Activated gamma-delta T cell treated with anti-CD3 and anti-CD28 coated beads, Interleukin-2, amount 50 U/mL, for 16 hours (primary cell): ENCODE results near the gene TDRD1.

Source experiments
- DNase-seq: peaks from one replicate; pipeline ENCODE4 v3.0.0-alpha.2; 2020; ENCODE audit warnings: low read depth

The TDRD1 gene

DNA sequence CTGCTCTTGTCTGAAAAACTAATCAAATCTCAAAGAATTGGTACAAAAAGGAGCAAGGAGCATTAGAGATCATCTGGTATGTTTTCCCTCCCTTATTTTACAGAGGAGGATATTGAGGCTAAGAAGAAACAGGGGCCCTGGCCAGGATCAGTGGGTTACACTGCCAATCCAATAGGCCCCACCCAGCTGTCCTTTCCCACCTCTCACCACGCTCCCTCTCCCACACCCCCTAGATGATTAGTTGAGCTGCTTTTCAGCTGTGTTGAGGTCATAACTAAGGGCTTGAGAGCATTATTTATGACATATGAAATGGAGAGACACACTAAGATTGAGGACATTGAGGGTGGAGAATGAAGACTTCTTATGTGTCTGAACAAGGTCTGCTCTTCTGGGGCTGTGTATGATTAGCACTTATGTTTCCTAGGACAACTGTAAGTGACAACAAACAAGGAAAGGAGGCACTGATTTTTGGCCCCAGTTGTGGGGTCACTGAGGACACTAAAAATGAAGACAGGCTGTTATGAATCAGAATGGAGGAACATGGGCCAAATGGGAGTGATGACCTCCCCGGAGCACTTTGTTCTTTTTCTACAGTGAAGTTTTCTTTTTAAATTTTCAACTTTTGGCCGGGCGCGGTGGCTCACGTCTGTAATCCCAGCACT lies 86.4 kb downstream of the TDRD1 start:
- no peak for DNase-seq

DNA sequence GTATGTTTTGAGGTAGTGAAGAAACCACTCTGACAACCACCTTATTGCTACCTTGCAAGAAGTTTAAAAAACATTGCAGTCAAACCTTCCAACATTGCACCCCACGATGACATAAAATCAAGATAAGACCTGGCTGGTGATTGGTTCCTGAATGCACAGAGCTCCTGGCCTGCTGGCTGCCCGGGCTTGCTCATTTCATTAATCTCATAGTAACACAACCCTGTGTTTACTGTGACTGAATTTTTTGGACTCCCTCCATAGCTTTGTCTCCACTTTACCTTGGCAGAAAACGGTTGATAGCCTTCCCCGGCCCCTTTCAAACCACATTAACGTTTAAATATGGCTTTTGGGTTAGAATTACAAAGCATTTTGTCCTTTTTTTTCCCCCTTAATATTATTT lies 87.4 kb downstream of the TDRD1 start:
- DNase-seq = no peak

DNA sequence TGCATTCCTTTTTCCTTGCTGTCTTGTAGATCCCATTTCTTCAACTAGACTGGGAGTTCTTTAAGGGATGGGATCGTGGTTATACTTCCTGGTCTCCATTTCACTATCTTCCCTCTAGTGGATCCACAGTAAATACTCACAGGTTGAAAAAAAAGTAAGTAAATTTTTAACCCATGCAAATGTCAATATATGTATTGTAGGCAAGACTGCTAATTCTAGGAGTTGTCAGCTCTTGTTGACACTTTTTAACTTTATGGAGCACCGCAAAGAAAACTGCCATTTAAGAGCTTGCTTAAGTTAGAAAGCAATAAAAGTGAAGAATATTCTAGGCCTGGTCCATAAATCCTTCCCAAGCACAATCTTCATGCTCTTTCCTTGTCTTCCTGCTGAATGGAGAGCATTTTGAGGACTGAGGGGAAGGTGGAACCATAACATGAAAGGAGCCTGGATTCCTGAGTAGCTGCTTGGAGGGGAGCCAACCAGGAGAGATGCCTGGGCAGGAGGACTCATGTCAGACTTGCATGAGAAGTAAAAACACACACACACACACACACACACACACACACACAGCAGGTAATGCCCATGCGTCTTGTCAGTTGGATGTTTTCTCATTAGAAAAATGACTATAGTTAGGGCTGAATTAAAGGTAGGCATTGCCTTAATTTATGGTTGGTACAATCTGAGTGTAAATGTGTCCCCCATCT lies 92.1 kb downstream of the TDRD1 start:
- no peak for DNase-seq

DNA sequence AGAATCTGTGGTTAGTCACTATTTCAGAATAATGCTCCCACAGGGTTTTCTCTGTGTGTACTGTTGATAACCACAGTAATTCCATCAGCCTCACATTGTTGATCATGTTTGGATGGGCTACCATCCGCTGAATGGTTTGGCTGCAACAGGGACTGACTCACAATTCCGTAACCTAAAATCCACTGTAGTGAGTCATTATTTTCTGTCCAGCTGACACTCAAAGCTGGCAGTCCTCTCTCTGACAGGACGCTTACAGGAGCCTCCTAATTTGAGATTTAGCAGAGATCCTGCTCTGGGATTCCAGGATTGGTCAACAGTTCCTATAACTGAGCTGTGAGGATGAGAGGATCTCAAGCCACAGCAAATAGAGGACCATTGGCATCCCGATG lies 92.6 kb downstream of the TDRD1 start:
- no peak for DNase-seq

DNA sequence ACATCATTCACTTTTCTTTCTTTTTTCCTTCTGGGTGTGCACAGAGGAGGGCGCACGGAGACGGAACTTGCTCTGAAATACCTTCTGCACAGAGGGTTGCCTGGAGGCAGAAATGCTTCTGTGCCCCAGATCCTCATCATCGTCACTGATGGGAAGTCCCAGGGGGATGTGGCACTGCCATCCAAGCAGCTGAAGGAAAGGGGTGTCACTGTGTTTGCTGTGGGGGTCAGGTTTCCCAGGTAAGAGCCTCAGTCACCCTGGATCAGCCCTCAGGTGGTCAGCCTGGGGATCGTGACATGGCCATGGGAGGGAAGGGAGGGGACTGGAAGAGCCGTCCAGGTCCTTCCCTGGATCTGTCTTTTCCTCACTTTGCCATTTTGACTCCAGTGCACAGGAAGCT lies 93.5 kb downstream of the TDRD1 start:
- DNase-seq = no peak

DNA sequence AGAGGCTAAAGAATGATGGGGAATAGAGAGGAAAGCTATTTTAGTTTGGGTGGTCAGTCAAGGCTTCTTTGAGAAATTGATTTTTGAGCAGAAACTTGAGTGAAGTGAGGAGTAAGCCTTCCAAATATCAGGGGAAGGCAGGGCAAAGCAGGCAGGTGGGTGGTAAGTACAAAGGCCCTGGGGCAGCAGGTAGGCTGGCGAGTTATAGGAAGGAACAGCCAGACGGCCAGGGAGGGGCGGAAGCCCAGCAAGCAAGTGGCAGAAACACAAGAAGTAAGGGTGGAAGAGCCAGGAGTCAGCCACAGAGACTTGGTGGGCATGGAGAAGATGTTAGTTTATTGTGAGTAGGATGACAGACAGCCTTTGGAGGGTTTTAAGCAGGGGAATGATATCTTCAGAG lies 94.8 kb downstream of the TDRD1 start:
- DNase-seq = no peak

DNA sequence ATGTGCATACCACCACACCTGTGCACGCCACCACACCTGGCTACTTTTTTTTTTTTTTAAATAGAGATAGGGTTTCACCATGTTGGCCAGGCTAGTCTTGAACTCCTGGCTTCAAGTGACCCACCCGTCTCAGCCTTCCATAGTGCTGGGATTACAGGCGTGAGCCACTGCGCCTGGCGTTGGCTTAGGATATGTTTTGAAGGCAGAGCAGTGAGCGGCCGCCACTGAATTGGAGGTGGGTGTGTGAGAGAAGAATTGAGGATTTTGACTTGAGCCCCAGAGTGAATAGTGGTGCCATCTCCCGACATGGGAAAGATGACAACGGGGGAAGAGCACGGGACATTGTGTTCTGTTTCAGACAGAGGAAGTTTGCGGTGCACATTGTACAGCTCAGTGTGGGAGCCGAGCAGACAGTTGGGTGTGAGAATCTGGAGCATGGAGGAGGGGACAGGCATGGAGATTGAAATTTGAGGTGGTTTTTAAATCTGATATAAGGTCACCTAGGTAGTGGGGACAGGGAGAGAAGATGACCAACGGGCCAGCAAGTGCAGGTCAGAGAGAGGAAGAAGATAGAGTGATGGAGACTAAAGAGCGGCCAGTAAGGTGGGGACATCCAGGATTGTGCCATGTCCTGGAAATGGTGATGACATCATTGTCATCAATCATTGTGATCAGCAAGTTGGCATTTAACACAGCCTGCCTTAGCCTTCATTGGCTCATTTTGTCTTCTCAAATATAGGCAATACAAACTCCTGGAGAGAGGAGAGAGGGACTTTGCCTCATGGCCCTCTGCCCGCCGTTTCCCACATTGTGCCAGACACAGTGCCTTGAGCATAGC lies 95.7 kb downstream of the TDRD1 start:
- no peak for DNase-seq

DNA sequence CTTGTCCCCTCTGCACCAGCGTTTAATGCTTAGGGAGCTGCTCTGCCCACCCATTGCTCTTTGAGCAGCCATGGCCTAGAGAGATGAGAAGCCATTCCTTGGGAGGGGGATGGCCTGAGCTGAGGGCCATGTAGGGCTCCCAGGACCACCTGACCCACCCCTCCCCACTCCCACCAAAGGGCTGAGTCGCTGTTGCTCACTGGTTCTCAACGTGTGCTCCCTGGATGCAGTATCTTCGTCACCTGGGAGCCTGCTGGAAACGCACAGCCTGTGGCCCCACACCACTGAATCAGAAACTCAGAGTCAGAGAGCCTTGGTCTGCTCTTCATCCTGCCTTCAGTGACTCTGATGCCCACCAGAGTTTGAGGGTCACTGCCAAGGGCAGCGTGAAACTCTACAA lies 96.9 kb downstream of the TDRD1 start:
- DNase-seq = no peak

DNA sequence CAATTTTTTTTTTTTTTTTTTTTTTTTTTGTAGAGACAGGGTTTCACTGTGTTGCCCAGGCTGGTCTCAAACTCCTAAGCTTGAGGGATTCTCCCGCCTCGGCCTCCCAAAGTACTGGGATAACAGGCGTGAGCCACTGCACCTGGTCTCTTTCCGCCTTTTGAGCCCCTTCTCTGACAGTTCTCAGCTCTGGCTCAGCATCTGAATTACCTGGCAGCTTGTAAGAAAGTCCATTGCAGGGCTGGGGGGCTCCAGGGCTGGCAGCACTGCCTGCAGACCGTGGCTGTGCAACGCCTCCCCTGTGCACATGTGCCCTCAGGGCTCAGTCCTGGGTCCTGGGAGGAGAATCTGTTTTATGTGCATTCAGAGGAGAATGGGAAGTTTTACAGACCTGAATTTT lies 97.5 kb downstream of the TDRD1 start:
- no peak for DNase-seq

DNA sequence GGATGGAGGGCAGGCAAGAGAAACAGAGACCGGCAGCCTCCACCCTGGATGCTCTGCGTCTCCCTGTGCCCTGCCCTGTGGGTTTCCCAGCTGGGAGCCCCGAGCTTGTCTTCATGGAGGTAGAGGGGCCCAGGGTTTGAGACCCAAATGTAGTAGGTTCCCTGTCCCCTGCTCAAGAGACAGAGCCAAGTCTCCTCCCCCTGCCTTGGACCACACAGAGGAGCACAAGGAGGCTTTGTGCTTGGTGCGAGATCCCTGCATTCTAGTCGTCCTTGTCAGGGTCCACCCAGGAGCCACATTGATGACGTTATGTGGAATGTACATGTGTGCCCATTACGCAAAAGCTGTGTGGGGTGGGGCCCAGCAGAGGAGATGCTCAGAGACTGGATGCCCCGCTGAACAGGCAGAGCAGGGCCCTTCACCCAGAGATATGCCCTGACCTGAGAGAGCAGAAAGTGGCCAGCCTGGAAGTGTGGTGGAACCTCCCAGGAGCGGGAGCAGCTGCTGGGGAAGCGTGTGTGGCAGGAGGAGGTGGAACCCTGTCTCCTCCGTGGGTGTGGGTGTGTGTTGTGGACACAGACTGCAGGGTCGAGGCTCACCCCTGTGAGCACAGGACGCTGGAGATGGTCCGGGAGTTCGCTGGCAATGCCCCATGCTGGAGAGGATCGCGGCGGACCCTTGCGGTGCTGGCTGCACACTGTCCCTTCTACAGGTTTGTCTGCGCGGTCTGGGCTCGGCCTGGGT lies 99.2 kb downstream of the TDRD1 start:
- no peak for DNase-seq

DNA sequence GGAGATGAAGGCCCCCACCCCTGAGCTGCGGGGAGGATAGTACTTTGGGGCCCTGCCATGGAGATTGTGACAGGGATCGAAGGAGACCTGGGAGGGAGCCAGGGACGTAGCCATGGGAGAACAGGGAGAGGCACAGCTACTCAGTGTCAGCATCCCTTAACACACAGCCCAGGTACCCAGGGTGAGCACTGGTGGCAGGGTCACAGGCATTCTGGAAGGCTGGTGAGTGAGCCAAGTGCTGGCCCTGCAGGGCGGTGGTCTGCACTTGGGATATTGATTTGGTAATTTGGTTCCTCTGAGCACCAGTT lies 99.7 kb downstream of the TDRD1 start:
- no peak for DNase-seq

DNA sequence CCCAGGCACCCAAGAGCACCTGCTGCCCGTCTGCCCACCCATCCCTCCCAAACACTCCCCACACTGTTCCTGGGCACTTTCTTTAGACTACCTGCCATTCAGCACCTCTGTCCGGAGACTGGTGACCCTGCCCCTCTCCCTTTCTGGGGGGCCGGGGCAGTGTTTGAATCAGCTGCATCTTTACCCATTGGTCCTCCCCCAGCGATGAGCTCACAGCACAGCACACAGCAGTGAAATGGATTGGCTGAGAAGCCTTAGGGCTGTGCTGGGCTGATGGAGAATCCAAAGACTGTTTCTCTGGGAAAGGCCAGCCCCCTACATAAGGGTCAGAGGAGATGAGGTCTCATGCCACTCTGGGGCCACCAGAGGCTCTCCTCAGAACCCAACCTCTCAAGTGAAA lies 100.1 kb downstream of the TDRD1 start:
- no peak for DNase-seq

DNA sequence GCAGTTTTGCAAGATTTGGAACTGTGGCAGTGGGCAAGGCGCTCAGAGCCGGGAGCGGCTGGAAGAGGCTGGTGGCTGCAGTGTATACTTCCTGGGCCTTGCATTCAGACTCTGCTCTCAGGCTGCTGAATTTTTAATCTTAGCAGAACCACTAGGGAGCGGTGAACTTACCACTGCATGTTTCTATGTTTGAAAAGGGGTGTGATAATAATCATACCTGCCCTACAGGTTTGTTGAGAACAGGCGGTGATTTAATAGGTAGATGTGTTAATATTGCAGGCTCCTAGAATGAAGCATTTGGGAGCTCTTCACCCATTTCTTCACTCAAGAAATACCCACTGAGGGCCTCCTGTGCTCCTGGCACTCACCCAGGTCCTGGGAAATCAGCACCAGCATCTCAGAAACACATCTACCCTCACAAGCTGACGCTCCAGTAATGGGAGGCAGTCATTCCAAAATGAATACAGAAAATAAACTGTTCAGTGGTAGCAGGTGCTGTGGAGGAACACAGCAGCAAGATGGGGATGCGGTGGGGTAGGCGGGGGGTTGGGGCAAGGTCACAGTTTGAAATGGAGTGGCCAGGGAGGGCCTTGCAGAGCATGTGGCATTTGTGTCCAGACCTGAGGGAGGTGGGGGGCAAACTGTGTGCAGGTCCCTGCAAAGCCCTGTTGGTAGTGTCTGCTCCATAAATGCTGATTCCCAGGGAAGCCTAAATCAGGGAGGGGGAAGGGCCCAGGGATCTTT lies 100.9 kb downstream of the TDRD1 start:
- no peak for DNase-seq

DNA sequence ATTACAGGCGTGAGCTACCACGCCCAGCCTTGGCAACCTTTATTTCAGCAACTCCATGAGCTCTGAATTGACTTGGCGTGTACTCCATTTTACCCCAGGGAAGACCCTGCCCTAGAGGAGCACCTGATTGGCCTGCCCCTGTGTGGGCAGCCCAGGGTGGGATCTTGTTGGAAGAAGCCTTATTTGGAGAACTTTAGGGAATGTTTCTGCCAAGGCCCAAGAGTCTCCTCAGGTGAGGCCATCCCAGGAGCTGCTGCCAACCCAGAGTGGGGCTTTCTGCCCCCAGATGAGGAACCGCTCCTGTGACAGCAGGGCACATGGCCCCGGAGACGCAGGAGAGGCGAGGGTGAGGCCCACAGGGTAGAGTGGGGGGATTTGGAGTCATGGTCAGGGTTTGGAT lies 101.9 kb downstream of the TDRD1 start:
- no peak for DNase-seq

DNA sequence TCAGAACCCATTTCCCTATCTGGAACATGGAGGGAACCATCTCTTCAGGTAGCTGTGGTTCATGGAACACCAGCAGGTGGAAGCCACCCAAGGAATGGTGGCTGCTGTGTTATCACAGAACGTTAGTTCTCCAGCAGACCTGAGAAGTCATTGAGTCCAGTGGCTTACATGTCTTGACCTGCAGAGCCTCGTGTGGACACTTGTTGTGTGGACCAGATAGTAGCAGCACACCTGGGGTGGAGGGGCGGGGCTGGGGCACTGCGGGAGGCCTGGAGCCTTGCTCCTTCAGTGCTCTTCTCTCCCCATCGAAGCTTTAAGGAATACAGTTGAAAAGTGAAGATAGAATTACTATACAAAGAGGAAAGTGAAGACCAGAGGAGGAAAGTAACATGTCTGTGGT lies 102.3 kb downstream of the TDRD1 start:
- no peak for DNase-seq
